Raji (cell line): ENCODE results near the gene HJURP.

Experiments used
- POLR2A ChIP-seq: IDR thresholded peaks from 2 replicates; pipeline ENCODE4 v1.6.1; 2011; ENCODE audit warnings: low read depth, low read length, control low read depth; ENCODE audit not compliant: insufficient read depth

Gene HJURP

GRCh38 chr2:233838251-233838650, 16.1 kb downstream of the HJURP start:
- TF ChIP-seq POLR2A, result no peak

- TF ChIP-seq POLR2A, result no peak
Measured at GRCh38 chr2:233837694-233838229, 16.6 kb downstream of the HJURP start.

GRCh38 chr2:233836359-233836758, 18.0 kb downstream of the HJURP start:
- TF ChIP-seq POLR2A, result no peak

- TF ChIP-seq POLR2A, result no peak
Measured at GRCh38 chr2:233835230-233836186, 18.8 kb downstream of the HJURP start.

GRCh38 chr2:233833345-233833744, 21.0 kb downstream of the HJURP start:
- no peak for TF ChIP-seq POLR2A

- no peak for TF ChIP-seq POLR2A
Measured at GRCh38 chr2:233832869-233833311, 21.4 kb downstream of the HJURP start.

GRCh38 chr2:233832414-233832813, 21.9 kb downstream of the HJURP start:
- TF ChIP-seq POLR2A, result no peak

- no peak for TF ChIP-seq POLR2A
Measured at GRCh38 chr2:233831861-233832260, 22.5 kb downstream of the HJURP start.

GRCh38 chr2:233831011-233831721, 23.2 kb downstream of the HJURP start:
- TF ChIP-seq POLR2A, result no peak

GRCh38 chr2:233830111-233830802, 24.1 kb downstream of the HJURP start:
- TF ChIP-seq POLR2A, result no peak

- TF ChIP-seq POLR2A, result no peak
Measured at GRCh38 chr2:233829193-233830110, 24.9 kb downstream of the HJURP start.

- no peak for TF ChIP-seq POLR2A
Measured at GRCh38 chr2:233828546-233829192, 25.7 kb downstream of the HJURP start.

- no peak for TF ChIP-seq POLR2A
Measured at GRCh38 chr2:233824373-233824772, 30.0 kb downstream of the HJURP start.

GRCh38 chr2:233823731-233824121, 30.6 kb downstream of the HJURP start:
- TF ChIP-seq POLR2A, result no peak
